ENCODE results near the gene FBXL16.

GRCh38 chr16:749010-749409 lies 43.4 kb upstream of the FBXL16 start:
- TF ChIP-seq, protein P1, sequence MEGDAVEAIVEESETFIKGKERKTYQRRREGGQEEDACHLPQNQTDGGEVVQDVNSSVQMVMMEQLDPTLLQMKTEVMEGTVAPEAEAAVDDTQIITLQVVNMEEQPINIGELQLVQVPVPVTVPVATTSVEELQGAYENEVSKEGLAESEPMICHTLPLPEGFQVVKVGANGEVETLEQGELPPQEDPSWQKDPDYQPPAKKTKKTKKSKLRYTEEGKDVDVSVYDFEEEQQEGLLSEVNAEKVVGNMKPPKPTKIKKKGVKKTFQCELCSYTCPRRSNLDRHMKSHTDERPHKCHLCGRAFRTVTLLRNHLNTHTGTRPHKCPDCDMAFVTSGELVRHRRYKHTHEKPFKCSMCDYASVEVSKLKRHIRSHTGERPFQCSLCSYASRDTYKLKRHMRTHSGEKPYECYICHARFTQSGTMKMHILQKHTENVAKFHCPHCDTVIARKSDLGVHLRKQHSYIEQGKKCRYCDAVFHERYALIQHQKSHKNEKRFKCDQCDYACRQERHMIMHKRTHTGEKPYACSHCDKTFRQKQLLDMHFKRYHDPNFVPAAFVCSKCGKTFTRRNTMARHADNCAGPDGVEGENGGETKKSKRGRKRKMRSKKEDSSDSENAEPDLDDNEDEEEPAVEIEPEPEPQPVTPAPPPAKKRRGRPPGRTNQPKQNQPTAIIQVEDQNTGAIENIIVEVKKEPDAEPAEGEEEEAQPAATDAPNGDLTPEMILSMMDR (conservative IDR thresholded peaks at IDR 0.05; ENCODE audit: low read depth in 2 of 2): no peak
- no peak for TF ChIP-seq EZH2 (IDR thresholded peaks at IDR 0.05; ENCODE audit: low read depth, unreplicated experiment)
- no peak for TF ChIP-seq POLR2AphosphoS5 (IDR thresholded peaks at IDR 0.05; ENCODE audit: low read depth)
- no peak for TF ChIP-seq CREB1 (CRISPR knock-in tag; IDR thresholded peaks at IDR 0.05; ENCODE audit: low read depth)
- no peak for TF ChIP-seq JUNB (IDR thresholded peaks at IDR 0.05; ENCODE audit: unreplicated experiment)
- no peak for TF ChIP-seq EZH2phosphoT487 (IDR thresholded peaks at IDR 0.05; ENCODE audit: unreplicated experiment)
- TF ChIP-seq REST (IDR thresholded peaks at IDR 0.05; ENCODE audit: unreplicated experiment): no peak
- TF ChIP-seq NANOG (IDR thresholded peaks at IDR 0.05; ENCODE audit: borderline replicate concordance): no peak

Data from GM23338 (cell line).